HL-60 (cell line): Measurements from ENCODE around the gene FALEC.

Experiments
- SPI1 ChIP-seq: IDR thresholded peaks from 2 replicates; pipeline ENCODE4 v1.6.1; 2012; ENCODE audit warnings: low read depth, mild to moderate bottlenecking, borderline replicate concordance
- TF ChIP-seq, protein P1 (sequence below): IDR thresholded peaks from one replicate; pipeline ENCODE4 v1.5.1; 2011; ENCODE audit warnings: low read length, control low read depth, inconsistent platforms; ENCODE audit not compliant: insufficient read depth

DNA sequence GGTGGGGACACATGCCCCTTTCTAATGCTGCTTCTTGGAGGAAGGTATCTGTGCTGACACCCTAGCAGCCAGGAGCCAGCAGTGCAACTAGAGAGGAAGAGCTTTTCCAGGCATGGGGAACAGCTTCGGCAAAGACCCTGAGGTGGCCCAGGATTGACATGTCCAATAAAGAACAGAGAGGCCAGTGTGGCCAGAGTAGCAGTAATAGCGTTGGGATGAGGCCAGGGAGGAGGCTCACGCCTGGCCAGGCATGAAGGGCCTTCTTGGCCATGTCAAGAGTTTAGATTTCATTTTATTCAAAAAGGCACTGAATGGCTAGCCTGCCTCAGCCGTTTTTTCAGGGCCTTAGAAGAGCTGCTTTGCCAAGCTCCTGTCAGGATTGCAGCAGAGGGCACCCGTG, 17.3 kb downstream of the FALEC start:
- no peak for TF ChIP-seq SPI1
- TF ChIP-seq, protein P1, sequence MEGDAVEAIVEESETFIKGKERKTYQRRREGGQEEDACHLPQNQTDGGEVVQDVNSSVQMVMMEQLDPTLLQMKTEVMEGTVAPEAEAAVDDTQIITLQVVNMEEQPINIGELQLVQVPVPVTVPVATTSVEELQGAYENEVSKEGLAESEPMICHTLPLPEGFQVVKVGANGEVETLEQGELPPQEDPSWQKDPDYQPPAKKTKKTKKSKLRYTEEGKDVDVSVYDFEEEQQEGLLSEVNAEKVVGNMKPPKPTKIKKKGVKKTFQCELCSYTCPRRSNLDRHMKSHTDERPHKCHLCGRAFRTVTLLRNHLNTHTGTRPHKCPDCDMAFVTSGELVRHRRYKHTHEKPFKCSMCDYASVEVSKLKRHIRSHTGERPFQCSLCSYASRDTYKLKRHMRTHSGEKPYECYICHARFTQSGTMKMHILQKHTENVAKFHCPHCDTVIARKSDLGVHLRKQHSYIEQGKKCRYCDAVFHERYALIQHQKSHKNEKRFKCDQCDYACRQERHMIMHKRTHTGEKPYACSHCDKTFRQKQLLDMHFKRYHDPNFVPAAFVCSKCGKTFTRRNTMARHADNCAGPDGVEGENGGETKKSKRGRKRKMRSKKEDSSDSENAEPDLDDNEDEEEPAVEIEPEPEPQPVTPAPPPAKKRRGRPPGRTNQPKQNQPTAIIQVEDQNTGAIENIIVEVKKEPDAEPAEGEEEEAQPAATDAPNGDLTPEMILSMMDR = no peak
